Mucosa of gallbladder (tissue), 1 donor: ENCODE data around the gene SIRPB1. TPM values are rescaled to one million over a fixed set of nuclear protein-coding genes. Genes with fewer than 3 reads are reported as not detected.
A peak's percentile ranks its signal among the peaks of the same experiment; 100 is the strongest.
"Not testable (repeated sequence)": the region's sequence is repeated elsewhere in the genome, so short reads cannot be mapped to it uniquely, and the experiment has no call there.

Experiments used
- DNase-seq: peaks from one replicate; pipeline ENCODE4 v3.0.0-alpha.2; 2020; ENCODE audit warnings: low spot score
- total RNA-seq: library from RNA; stranded (reverse); gene quantifications from one replicate; pipeline ENCODE4 v1.2.1, GENCODE V29; 2021
- donor health status: DM: no; HTN: no; CAD: no.

Gene SIRPB1
- total RNA-seq, 1 donor from 2014 or later: 16.3 TPM

GRCh38 chr20:1637226-1637625 is 17.4 kb upstream of the SIRPB1 start:
- DNase-seq: no peak

- peak; percentile 66 for DNase-seq
Observed at GRCh38 chr20:1636621-1637020, 16.8 kb upstream of the SIRPB1 start.

DNA sequence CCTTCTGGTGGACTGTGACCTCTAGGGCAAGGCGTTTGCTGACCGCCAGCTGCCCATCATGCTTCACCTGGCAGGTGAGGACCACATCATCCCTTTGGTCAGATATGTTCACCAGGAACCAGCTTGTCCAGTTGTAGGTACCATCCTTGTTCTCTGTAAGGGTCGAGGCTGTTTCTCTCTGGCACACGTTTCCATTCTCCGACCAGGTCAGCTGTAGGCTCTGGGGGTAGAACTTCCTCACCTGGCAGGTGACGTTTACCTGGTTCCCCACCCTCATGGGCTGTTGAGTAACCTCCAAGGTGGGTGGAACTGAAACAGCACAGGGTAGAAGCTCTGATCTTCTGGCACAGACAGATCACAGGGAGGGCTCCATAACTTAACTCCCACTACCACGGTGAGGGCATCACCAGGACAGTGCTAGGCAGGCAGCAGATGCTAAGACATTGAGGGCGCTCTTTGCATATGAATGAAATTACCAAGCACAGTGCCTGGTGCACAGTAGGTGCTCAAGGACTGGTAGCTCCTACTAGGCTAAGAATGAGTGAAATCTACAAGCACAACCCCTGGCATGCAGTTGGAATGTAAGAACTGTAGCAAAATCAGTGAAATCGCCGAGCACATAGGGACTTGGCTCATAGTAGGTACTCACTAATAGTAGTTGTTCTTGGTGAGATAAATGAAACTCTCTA is 15.6 kb upstream of the SIRPB1 start:
- no peak for DNase-seq

GRCh38 chr20:1633535-1633934 is 13.7 kb upstream of the SIRPB1 start:
- no peak for DNase-seq

GRCh38 chr20:1632178-1632577 is 12.4 kb upstream of the SIRPB1 start:
- DNase-seq: no peak

DNA sequence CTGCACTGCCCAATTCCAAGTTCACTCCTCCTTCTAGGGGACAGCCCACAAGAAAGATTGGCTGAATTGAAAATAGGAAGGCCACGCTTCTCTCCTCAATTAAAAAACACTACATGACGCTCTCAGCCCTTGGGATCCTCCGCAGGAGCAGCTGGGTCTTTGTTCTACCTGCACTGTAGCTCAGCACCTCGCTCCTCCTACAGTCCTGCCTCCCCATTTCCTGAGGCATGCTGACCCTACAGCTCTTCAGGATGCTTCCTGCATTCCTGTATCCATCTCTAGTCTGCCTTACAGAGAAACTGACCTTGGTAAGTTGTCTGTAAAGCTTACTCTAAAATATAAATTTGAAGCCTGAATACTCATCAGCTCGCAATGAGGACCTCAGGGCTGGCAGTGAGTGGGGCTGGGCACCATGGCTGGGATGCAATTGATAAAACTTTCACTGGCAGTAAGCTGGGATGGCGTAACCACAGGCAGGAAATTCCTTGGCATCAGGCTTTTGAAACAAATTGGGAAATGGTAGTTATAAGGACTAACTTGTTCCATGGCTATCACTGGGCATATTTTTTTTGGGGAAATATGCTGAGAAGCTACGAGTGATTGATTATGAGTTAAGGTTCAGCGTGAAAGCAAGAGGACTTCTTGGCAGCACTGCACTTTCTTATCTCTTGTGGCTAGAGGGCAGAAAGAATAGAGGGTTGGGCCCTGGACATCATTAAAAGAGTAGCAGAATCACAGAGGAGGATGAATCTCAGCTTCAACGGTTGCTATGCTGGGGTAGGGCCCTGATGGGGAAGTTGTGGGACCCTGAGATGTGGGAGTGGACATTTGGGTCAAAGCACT is 11.7 kb upstream of the SIRPB1 start:
- DNase-seq: no peak

DNA sequence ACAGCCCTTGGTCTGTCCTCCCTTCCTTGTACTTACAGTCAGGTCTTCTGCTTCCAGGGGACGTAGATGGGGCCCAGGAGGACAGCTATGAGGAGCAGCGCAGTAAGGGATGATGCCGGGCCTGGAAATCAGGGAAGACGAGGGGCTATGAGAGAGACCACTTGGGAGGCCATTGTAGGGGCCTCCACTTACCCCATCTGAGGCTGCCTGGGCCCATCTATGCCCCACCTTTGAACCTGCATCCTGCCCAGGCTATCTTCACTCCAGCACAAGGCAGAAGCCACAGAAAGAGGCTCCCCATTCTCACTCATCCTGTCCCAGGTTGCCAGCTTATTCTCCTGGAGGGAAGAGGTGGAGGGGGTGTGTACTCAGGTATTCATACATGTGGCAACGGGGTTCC is 10.4 kb upstream of the SIRPB1 start:
- DNase-seq: no peak

GRCh38 chr20:1629321-1629720 is 9.5 kb upstream of the SIRPB1 start:
- no peak for DNase-seq

- DNase-seq: no peak
Observed at GRCh38 chr20:1628621-1629020, 8.8 kb upstream of the SIRPB1 start.

DNA sequence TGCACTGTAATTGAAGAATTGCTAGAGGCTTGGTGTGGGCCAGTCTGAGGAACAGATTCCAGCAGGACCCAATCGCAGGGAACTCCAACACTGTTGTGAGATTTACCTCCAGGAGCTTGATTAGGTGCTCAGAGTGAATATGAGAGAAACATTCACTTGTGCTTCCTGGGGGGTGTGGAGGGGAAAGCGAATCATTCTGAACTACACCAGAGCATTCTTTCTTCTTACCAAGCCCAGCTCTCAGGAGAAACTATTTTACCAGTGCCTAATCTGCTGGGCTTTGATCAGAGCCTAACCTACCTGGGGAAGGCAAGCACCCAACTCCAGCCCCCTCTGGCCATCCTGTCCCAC is 7.4 kb upstream of the SIRPB1 start:
- no peak for DNase-seq

DNA sequence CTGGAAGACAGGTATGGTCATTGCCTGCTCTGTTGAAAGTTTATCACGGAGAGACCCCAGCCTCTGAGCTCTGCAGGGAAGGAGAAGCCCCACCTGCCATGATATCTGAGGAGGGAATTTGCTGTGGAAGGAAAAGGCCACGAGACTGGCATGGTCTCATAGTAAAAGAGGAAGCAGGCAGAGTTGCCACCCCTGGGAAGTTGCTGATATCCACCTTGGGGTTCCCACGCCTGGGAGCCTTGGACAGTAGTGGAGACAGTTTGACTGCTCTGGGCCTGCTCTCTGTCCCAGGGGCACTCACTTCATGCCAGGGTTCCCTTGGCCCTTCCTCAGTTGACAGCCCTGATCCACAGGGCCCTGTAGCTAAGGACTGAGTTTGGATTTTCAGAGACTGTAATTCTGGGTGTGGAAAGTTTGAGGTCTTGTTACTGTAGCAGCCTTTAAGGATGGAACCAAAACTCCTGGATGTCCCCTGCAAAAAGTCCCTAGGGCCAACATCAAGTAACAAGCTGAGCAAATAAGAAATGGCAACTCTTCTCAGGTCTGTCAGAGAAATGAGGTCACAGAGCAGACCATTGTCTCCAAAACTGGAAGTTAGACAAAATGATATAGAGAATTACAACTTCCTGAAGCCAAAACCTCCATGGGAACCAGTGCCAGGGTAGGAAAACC is 6.9 kb upstream of the SIRPB1 start:
- no peak for DNase-seq

DNA sequence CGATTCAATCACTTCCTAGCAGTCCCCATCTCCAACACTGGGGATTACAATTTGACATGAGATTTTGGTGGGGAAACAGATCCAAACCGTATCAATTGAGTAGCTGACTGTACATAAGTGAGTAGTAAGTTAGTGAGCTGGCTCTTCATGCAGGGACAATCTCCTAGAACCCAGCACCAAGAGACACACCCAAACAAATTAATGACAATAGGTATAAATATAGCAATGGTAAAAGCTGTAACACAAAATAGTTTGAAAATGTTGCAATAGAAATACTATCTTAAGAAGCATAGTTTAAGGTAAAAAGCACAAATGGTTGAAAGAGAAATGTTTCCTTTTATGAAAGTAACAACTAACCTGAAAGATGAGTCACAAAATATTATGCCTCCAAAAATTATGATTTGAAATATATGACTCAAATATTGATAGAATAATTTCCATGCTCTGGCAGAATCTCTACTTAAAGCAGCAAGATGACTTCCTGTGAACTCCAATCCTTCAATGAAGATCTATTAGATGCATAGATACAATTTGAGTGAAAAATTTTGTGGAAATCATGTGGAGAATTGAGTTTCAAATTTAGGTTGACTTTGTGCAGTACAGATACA is 5.4 kb upstream of the SIRPB1 start:
- DNase-seq: no peak

- no peak for DNase-seq
Observed at GRCh38 chr20:1623501-1624205, 3.8 kb upstream of the SIRPB1 start.

DNA sequence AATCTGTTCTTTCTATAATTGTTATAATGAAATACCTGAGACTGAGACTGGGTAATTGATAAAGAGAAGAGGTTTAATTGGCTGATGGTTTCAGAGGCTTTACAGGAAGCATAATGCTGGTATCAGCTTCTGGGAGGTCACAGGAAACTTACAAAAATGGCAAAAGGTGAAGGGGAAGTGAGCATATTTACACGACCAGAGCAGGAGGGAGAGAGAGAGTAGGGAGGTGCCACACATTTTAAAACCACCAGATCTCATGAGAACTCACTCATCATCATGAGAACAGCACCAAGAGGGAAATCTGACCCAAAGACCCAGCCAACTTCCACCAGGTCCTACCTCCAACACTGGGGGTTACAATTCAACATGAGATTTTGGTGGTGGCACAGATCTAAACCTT is 2.6 kb upstream of the SIRPB1 start:
- no peak for DNase-seq

GRCh38 chr20:1621316-1621715 is 1.5 kb upstream of the SIRPB1 start:
- DNase-seq: no peak

- no peak for DNase-seq
Observed at GRCh38 chr20:1618954-1619540, 762 bp downstream of the SIRPB1 start.

GRCh38 chr20:1618479-1618878 is 1.3 kb downstream of the SIRPB1 start:
- no peak for DNase-seq

DNA sequence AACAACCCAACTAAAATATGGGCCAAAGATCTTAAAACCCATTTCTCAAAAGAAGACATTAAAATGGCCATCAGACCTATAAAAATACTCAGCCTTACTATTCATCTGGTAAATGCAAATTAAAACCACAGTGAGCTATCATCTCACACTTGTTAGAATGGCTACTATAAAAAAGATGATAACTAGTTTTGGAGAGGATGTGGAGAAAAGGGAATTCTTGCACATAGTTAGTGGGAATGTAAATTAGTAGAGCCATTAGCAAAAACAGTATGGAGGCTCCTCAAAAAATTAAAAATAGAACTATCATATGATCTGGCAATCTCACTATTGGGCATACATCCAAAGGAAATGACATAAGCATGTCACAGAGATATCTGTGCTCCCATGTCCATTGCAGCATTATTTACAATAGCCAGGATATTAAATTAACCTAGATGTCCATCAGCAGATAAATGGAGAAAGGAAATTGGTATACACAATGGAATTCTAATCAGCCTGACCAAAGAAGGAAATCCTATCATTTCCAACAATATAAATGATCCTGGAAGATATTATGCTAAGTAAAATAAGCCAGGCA is 2.9 kb downstream of the SIRPB1 start:
- no peak for DNase-seq

DNA sequence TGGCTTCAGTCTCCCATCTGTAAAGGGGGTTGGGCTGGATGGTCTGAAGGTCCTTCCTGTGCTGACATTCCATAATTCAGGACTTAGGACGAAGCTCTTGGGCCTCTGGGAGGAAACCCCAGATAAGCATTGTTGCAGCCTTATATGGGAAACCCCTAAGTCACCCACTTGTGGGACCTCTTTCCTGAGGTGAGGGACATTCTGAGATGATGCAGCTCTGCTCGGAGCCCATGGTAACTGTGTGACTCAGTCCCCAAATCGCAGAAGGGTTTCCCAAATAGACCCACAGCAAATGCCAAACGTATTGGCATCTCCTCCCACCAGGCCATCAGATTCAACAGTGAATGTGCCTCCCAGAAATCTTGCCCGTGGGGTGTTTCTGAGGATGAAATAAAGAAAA is 9.4 kb downstream of the SIRPB1 start:
- DNase-seq: not testable (repeated sequence)

GRCh38 chr20:1608678-1609347 is 11.0 kb downstream of the SIRPB1 start:
- DNase-seq: not testable (repeated sequence)
